GM19438 (cell line): Measurements from ENCODE around the gene LIMA1.
"Not testable (repeated sequence)": the region's sequence is repeated elsewhere in the genome, so short reads cannot be mapped to it uniquely, and the experiment has no call there.

ENCODE experiments used
- ATAC-seq: cut with Tn5 transposase; IDR thresholded peaks from one replicate; pipeline ENCODE4 v1.9.1; 2021; ENCODE audit warnings: low read depth; ENCODE audit not compliant: unreplicated experiment

Gene LIMA1

DNA sequence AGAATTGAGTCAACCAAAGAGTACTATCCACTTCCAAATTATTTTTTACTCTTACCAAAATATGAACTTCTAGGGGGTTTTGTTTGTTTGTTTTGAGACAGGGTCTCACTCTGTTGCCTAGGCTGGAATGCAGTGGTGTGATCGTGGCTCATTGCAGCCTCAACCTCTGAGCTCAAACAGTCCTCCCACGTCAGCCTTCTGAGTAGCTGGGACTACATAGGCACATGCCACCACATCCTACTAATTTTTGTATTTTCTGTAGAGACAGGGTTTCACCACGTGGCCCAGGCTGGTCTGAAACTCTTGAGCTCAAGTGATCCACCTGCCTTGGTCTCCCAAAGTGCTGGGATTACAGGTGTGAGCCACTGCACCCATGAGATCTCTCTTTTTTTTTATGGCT lies 7.4 kb upstream of the LIMA1 start:
- not testable (repeated sequence) for ATAC-seq

DNA sequence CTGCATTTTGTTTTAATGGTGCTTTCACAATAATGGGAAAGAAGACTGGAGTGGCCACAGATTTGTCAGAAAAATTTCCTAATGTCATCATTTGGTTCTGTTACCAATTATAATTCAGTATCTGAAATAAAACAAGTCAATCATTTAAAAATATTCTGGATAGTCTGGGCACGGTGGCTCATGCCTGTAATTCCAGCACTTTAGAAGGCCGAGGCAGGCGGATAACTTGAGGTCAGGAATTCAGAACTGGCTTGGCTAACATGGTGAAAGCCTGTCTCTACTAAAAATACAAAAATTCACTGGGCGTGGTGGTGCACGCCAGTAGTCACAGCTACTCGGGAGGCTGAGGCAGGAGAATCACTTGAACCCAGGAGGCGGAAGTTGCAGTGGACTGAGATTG lies 4.0 kb upstream of the LIMA1 start:
- ATAC-seq = no peak

DNA sequence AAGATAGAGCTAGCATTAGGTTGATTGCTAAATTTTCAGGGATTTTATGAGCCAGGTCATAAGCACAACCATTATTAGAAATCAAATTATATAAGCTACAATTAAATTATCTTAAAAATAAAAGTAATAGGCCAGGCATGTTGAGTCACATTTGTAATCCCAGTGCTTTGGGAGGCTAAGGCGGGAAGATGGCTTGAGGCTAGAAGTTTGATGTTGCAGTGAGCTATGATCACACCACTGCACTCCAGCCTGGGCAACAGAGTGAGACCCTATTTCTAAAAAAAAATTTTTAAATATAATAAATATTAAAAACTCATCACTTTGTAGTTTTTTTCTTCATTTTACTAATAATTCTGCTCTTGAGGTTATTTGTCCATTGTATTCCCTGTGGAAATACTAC lies 1.9 kb upstream of the LIMA1 start:
- ATAC-seq = no peak

DNA sequence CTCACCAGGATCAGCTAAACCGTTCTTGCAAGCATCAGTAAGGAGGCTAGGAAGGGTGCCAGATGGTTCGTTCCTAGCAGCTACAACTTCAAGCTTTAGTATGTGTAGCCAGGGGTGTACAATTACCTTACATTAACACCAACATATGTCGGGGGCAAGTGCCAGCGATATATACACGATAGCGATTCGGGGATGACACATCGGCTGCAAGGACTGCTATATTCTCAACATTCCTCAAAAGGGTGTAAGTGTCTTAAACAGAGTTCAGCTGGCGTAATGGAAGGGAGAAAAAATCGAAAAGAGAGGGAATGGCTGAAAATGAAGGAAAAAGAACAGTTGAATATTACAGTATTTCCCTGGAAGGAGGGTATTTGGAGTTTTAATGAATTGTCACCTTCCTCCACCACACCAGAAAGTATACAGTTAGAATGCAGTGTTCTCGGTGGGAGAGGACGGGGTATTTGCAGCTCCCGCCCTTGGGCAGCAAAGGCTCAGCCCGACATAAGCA lies 545 bp downstream of the LIMA1 start:
- ATAC-seq = no peak

DNA sequence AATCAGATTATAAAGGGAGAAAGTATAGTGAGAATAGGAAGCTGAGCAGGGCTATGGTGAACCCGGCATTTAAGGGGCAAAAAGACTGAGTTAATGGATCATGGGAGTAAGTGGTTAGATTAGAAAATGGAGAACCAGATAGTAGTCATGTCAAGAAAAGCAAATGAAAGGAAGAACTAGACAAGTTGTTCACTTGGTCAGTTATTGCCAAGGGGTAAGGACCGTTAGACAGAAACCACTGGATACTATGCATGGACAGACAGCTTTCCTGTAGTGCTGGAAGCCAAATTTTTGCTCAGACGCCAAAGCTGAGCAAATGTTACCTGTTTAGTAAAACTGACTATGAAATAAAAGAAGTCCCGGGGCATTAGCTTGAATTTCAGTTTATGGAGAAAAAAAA lies 3.8 kb downstream of the LIMA1 start:
- ATAC-seq = no peak

DNA sequence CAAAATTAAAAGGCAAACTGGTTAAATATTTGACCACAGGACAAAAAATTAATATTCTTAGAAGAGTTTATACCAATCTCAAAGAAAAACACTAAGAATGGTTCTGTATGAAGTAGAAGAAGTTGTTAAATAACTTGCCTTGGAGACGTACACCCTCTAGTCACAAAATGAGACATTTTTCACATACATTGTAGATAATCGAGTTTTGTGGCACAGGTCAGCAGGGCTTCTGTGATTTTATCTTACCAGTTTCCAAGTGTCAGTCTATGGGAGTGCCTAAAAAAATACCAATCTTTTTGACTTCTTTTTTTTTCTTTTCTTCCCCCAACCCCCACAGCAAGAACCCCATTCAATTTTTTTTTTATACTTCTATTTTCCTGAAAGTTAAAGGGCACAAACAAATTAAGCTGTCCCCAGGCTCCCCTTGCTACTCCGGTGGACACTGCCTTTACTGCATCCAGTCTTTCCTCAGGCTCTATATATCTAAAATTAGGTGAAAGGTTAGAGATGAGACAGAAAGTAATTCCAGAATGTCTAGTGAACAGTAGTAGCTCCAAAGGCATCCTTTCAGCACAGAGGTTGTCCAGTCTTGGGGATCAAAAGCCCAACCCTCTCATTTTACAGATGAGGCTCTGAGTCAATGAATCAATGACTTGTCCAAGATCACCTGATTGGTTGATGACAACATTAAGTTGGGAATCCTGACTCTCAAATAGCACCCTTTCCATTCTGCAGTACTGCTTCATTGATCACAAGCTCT lies 6.2 kb downstream of the LIMA1 start:
- ATAC-seq = no peak

DNA sequence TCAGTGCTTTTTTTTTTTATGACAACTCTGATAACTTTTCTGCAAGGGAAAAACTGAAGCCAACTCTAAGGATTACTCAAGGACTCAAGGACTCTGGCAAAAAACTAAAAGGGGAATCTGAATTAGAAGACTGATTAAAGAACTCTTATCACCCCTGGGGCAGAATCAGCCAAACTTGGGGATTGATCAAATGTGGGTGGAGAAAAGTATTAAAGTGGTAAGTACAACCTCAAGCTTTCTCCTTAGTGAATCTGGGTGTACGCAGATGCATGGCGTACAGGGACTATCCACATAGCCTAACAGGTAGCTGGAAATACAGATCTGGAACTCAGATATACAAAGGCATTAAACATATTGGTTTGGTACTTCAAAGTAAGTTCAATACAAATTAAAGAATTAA lies 7.3 kb downstream of the LIMA1 start:
- no peak for ATAC-seq

DNA sequence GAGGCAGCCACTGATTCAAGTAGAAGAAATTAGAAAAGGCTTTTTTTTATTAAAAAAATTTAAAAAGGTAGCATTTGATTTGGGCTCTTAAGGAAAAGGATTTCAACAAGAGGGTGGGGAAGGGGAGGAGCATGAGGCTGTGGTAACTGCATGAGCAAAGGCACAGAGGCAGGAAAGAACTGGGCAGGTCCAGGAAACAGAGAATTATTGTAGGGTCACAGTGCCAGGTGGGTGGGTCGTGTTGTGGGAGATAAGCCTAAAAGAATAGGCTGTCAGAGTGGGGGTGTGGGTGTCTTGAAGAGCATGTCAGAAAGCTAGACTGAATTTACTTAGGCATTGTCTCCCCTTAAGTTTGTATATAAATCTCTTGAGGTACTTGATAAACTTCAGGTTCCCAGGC lies 7.8 kb downstream of the LIMA1 start:
- ATAC-seq = no peak

DNA sequence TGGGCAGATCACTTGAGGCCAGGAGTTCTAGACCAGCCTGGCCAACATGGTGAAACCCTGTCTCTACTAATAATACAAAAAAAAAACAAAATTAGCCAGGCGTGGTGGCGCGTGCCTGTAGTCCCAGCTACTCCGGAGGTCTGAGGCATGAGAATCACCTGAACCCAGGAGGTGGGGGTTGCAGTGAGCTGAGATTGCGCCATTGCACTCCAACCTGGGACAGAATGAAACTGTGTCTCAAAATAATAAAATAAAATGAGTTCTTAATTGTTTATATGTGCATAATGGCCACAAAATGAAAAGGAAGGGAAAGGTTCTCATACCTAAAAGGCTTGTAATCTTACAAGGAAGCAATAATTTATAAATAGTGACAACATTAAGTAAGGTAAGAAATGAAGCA lies 8.2 kb downstream of the LIMA1 start:
- not testable (repeated sequence) for ATAC-seq

DNA sequence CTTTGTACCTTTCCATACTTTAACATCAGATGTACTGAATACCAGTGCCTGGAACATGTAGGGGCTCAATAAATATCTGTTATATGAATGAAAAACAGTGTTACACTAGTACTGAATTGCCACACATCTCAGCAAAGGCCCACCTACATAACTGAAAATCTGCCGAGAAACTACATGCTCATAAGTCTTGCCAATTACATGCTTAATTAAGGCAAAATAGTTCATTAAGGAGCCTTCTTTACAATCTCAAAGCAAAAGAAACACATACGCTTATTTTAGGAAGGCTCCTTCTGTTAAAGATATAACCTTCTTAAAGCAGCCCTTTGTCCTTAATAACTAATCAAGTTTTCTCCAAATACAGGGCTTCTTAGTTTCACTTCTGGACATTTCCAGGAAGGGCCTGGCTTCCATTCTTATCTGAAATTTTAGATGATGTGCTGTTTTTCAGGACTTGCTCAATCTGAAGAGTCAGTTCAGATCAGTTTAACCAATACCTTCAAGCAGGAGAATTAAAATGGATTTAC lies 11.5 kb downstream of the LIMA1 start:
- ATAC-seq = no peak

DNA sequence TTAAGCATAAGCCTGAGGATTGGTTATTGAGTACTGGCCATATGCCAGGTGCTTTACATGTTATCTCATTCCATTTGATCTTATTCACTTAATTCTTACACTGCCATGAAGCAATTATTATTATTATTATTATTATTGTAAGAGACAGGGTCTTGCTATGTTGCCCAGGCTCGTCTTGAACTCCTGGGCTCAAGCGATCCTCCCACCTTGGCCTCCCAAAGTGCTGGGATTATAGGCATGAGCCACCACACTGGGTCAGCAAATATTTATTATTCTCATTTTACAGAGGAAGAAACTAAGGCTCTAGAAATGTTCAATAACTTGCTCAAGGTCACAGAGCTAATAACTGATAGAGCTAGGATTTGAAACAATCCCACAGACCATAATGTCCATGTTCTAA lies 14.8 kb downstream of the LIMA1 start:
- no peak for ATAC-seq

DNA sequence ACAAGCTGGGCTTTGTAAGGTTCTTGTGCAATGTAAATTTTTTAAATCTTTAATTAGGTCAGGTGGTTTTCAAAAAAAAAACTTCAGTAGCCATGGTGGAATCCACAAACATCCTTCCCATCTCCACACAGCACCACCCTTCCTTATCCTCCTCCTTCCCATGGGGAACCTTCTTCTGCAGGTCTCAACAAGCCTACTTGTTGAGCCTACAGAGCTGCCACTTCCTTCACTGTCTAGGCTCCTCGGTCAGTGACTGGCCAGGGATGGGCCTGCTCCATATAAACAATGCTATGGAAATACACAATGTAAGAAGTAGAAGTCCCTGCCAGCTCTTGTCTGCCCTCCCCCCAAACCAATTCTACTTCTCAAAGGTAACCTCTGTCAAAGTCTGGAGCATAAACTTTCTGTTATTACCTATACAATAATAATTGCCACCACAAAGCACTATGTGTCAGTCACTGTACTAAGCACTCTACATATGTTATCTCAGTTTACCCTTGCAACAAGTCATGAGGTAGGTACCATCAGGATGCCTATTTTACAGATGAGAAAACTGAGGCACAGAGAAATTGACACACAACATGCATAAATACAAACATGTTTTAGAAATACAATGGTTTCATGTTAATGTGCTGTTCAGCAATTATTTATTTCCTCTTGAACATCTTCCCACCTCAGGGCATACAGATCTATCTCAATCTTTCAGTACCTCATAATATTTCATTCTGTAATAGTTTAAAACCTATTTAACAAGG lies 17.4 kb downstream of the LIMA1 start:
- no peak for ATAC-seq

DNA sequence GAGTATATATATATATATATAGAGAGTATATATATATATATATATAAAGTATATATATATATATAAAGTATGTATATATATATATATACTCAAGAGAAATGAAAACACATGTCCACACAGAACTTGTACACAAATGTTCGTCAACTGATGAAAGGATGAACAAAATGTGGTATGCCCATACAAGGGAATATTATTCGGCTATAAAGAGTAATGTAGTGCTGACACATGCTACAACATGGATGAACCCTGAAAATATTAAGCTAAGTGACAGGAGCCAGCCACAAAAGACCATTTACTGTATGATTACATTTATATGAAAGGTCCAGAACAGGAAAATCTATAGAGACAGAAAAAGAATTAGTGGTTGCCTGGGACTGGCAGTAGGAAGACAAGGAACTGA lies 19.5 kb downstream of the LIMA1 start:
- ATAC-seq = no peak

DNA sequence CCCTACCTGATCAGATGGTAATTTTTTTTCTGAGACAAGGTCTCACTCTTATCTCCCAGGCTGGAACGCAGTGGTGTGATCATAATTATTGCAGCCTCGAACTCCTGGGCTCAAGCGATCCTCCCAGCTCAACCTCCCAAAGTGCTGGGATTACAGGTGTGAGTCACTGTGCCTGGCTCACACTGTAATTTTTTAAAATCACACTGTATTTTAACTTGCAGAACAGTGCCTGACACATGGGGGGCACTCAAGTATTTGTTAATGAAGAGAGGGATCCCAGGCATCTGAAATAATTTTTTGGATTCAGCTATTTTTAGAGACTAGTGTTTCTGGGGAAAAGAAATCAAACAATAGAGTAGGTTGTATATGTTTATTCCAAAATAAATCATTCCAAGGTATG lies 21.7 kb downstream of the LIMA1 start:
- ATAC-seq = no peak

DNA sequence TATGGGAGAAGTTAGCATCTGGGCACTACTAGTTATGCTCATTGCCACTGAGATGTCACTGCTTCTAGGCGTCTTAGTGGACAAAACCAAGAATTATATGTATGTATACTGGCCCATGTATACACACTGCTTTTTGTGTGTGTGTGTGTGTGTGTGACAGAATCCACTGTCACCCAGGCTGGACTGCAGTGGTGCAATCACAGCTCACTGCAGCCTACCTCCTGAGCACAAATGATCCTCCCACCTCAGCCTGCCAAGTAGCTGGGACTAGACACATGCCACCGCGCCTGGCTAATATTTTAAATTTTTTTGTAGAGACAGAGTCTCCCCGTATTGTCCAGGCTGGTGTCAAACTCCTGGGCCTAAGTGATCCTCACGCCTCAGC lies 25.2 kb downstream of the LIMA1 start:
- no peak for ATAC-seq

DNA sequence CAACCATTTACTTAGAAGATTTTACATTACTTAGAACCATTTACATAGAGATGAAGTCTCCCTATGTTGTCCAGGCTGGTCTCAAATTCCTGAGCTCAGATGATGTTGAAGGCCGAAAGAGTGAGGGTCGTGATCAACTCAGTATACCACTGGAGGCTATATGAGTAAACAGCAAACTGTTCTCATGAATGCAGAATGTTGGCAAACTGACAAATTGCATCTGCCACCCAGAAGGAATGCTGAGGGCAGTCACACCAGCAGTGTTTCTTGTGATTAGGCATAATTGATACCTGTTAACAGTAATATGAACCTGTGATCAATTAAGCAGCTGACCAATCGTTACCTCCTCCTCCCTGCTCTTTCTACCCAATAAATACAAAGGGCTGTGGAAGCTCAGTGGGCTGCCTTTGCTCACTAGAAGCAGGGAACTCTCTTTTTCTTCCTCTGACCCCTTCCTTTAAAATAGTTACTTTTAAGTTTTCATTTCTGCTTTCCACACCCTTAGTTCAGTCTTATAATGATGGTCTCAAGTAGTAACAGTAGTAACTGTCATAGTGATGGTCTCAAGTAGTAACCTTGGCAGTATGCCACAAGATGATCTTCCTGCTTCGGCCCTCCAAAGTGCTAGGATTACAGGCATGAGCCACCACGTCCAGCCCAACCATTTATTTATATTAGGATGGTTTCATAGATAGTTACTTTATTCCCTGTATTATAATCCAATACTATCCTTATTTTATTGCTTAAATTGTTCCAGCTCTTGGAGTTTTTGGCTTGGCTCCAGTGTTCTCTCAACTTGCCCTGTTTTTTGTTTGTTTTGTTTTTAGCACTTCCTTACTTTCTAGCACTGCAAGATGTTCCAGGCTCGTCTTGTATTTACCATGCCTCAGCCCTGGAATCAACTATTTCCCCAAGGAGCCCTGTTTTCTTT lies 25.8 kb downstream of the LIMA1 start:
- no peak for ATAC-seq

DNA sequence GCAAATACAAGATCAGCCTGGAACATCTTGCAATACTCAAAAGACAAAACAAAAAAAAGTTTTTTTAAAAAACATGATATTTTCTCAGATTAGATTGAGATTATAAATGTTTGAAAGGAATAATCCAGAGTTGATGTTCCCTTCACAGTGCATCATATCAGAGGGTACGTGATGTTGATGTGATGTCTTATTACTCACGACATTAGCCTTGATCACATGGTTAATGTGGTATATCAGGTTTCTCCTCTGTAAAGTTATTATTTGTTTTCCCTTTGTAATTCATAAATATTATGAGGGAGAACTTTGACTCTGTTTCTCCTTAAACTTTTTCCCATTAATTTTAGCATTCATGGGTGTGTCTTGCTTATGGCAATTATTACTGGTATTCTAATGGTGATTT lies 26.6 kb downstream of the LIMA1 start:
- ATAC-seq = no peak

DNA sequence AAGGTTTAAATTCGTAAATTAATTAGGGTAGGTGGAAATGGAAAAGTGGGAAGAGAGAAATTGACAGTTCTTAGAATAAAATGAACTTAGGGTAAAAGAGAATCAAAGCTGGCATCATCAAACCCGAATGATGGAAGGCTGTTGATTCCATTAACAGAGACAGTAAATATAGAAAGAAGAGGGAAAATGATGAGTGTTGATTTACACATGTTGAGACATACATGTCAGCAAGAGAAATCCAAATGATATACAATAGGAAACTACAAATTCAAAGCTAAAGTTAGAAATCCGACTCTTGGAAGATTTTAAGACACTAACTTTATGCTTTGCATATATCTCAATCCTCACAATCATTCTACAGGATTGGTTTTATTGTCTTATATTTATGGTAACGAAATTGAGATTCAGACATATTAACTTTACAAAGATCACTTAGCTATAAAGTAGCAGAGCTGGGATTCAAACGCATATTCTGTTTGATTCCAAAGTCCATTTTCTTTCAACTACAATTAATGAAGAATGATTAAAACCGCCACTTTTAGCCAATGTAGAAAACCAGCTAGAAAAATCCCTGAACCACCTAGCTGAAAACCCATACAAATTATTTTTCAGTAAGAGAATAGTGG lies 30.2 kb downstream of the LIMA1 start:
- ATAC-seq = no peak

DNA sequence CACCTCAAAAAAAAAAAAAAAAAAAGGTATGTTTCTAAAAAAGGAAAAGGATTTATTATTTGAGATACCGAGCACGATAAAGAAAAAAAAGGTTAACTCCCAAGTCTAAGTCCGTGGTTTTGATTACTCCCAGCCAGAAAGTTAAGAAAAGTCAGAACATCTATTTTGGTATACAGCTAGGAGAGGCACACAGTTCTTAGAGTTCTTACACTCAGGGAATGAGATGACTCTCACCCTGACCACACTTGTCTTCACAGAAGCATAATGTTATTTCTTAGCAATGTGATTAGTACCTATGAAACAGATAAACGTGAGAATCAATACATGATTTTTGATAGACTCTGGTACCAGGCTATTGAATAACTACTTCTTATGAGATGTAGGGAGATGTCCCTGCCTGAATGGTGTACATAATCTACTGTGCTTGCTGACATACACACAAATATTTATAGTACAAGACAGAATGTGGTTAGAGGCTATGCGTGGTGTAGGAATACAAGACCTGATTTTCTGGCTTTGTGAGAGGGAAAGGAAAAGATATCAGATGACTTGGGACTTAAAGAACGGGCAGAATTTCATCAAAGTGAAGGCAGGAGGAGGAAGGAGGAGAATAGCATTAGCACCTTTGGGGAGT lies 31.6 kb downstream of the LIMA1 start:
- ATAC-seq = no peak
